GM23248 (cell line): Measurements from ENCODE around the gene EGF. TPM values are rescaled to one million over a fixed set of nuclear protein-coding genes. Genes with fewer than 3 reads are reported as not detected.
"Not testable (repeated sequence)": the region's sequence is repeated elsewhere in the genome, so short reads cannot be mapped to it uniquely, and the experiment has no call there.

Experiments
- DNase-seq: peaks from one replicate; pipeline ENCODE4 v3.0.0-alpha.2; 2015
- H2AFZ ChIP-seq: fragments of 200-600 bp; sonication (generic); 2 replicates; pipeline ENCODE4 v1.6.1; 2016; ENCODE audit warnings: antibody characterized with exemption
- H3F3A ChIP-seq: fragments of 200-600 bp; sonication (generic); 2 replicates; pipeline ENCODE4 v1.6.1; 2016; ENCODE audit warnings: mild to moderate bottlenecking, antibody characterized with exemption, mixed run types; ENCODE audit not compliant: insufficient read depth
- H3K27ac ChIP-seq: fragments of 200-600 bp; sonication (generic); 2 replicates; pipeline ENCODE4 v1.5.1; 2016; ENCODE audit warnings: mild to moderate bottlenecking
- H3K27me3 ChIP-seq: fragments of 200-600 bp; sonication (generic); replicated peaks from 2 replicates; pipeline ENCODE4 v1.6.1; 2016; ENCODE audit warnings: mild to moderate bottlenecking; ENCODE audit not compliant: insufficient read depth
- H3K36me3 ChIP-seq: fragments of 200-600 bp; sonication (generic); 2 replicates; pipeline ENCODE4 v1.6.1; 2016; ENCODE audit warnings: low read depth, mild to moderate bottlenecking
- H3K4me1 ChIP-seq: fragments of 200-600 bp; sonication (generic); 2 replicates; pipeline ENCODE4 v1.6.1; 2016; ENCODE audit warnings: mild to moderate bottlenecking; ENCODE audit not compliant: insufficient read depth
- H3K4me2 ChIP-seq: fragments of 200-600 bp; sonication (generic); one replicate; pipeline ENCODE4 v1.6.1; 2016; ENCODE audit warnings: mild to moderate bottlenecking; ENCODE audit not compliant: unreplicated experiment
- H3K4me3 ChIP-seq: fragments of 200-600 bp; sonication (generic); 2 replicates; pipeline ENCODE4 v1.5.1; 2016; ENCODE audit warnings: mild to moderate bottlenecking
- H3K79me2 ChIP-seq: fragments of 200-600 bp; sonication (generic); 2 replicates; pipeline ENCODE4 v1.6.1; 2016; ENCODE audit warnings: mild to moderate bottlenecking; ENCODE audit not compliant: insufficient read depth
- H3K9ac ChIP-seq: fragments of 200-600 bp; sonication (generic); 2 replicates; pipeline ENCODE4 v1.6.1; 2016; ENCODE audit warnings: mild to moderate bottlenecking
- H3K9me2 ChIP-seq: fragments of 200-600 bp; sonication (generic); 2 replicates; pipeline ENCODE4 v1.6.1; 2016; ENCODE audit warnings: mixed run types, mild to moderate bottlenecking, moderate library complexity; ENCODE audit not compliant: insufficient read depth
- H3K9me3 ChIP-seq: fragments of 200-600 bp; sonication (generic); one replicate; pipeline ENCODE4 v1.6.1; 2017; ENCODE audit warnings: low read depth
- H4K20me1 ChIP-seq: fragments of 200-600 bp; sonication (generic); 2 replicates; pipeline ENCODE4 v1.6.0; 2016; ENCODE audit not compliant: insufficient read depth
- EZH2 ChIP-seq: fragments of 200-600 bp; sonication (generic); IDR thresholded peaks from 2 replicates; pipeline ENCODE4 v1.6.1; 2018; ENCODE audit warnings: antibody characterized with exemption, mild to moderate bottlenecking; ENCODE audit not compliant: insufficient read depth, poor library complexity, severe bottlenecking
- EZH2phosphoT487 ChIP-seq: fragments of 200-600 bp; sonication (generic); IDR thresholded peaks from 2 replicates; pipeline ENCODE4 v1.6.1; 2018; ENCODE audit warnings: antibody characterized with exemption, moderate library complexity, mild to moderate bottlenecking, low read depth; ENCODE audit not compliant: insufficient read depth
- WGBS, 2 experiments: methylation state at CpG; one replicate each; pipeline ENCODE4 v1.1.6; 2015 to 2017; ENCODE audit warnings: low lambda C conversion rate in 2 of 2, low coverage in 1 of 2; ENCODE audit errors: missing lambda C conversion rate in 2 of 2; 5-methylcytosine and 5-hydroxymethylcytosine counted together
- in situ Hi-C: fragments of 300-500 bp; cut with MboI; formaldehyde crosslinking; loops from 2 replicates; pipeline ENCODE4 v1.15.0; 2020
- polyA plus RNA-seq: library from polyadenylated mRNA; unstranded; fragments of >200 nt; fragmentation: Nextera tagmentation; extraction: Ambion mirVana; gene quantifications from 2 replicates; pipeline ENCODE4 v1.2.1, GENCODE V29; 2016
- total RNA-seq: library from RNA; depleted of rRNA; stranded (reverse); fragments of >200 nt; shearing (Covaris generic); gene quantifications from 2 replicates; pipeline ENCODE4 v1.2.3, GENCODE V29; 2014

The EGF gene
- total and polyA plus RNA-seq, 2 experiments from 2014 or later = 0.43 TPM; not detected in 1

- no peak for TF ChIP-seq EZH2
- TF ChIP-seq EZH2phosphoT487 = no peak
- Histone ChIP-seq H4K20me1 (no peaks in the 10 kb centered on the region), H3K4me3 (no peak overlapping the region), H3K36me3 (no peaks in the 10 kb centered on the region), H3K27me3 (no peaks in the 10 kb centered on the region), H3K9ac (no peak overlapping the region), H3K79me2 (no peaks in the 10 kb centered on the region), H3K27ac (no peak overlapping the region), H3K4me2 (no peak overlapping the region), H3F3A (peaks cover 12% of the 10 kb centered on the region; the same call in 1 of the 2 replicates), H3K9me3 (no peaks in the 10 kb centered on the region), H2AFZ (no peak overlapping the region), H3K4me1 (peaks cover 7% of the 10 kb centered on the region), H3K9me2 (no peaks in the 10 kb centered on the region)
- 60 to 71% methylated on average over 2 of the region's 2 CpGs for WGBS, 2 experiments
- in situ Hi-C loops = no loop called here
- DNase-seq = no peak
These were observed 12.7 kb downstream of the EGF start for GRCh38 chr4:109925396-109925795.

- in situ Hi-C loops = no loop called here
- Histone ChIP-seq H3K9ac (no peak overlapping the region), H2AFZ (no peak overlapping the region), H3F3A (no peaks in the 10 kb centered on the region), H3K9me3 (no peaks in the 10 kb centered on the region), H3K36me3 (no peaks in the 10 kb centered on the region), H3K79me2 (no peaks in the 10 kb centered on the region), H3K27me3 (no peaks in the 10 kb centered on the region), H3K4me3 (no peak overlapping the region), H3K27ac (no peak overlapping the region), H3K4me1 (no peaks in the 10 kb centered on the region), H4K20me1 (no peaks in the 10 kb centered on the region), H3K4me2 (no peak overlapping the region), H3K9me2 (no peaks in the 10 kb centered on the region)
- no peak for DNase-seq
- 42 to 48% methylated on average over 4 of the region's 4 CpGs for WGBS, 2 experiments
- no peak for TF ChIP-seq EZH2phosphoT487
- TF ChIP-seq EZH2 = no peak
These were observed 15.8 kb downstream of the EGF start for GRCh38 chr4:109928327-109929045.

GRCh38 chr4:109930464-109930863 lies 17.8 kb downstream of the EGF start:
- no peaks in the 10 kb centered on the region for H3K36me3 ChIP-seq
- TF ChIP-seq EZH2phosphoT487 (no peak), EZH2 (no peak)
- DNase-seq = no peak
- no peak overlapping the region for H2AFZ ChIP-seq
- H3K4me3 ChIP-seq = no peak overlapping the region
- no peaks in the 10 kb centered on the region for H3K79me2 ChIP-seq
- no peaks in the 10 kb centered on the region for H3K9me3 ChIP-seq
- no peaks in the 10 kb centered on the region for H3K4me1 ChIP-seq
- H3K27ac ChIP-seq = no peak overlapping the region
- H3K9me2 ChIP-seq = no peaks in the 10 kb centered on the region
- in situ Hi-C loops = no loop called here
- no peak overlapping the region for H3K4me2 ChIP-seq
- no peaks in the 10 kb centered on the region for H3K27me3 ChIP-seq
- H3K9ac ChIP-seq = no peak overlapping the region
- H4K20me1 ChIP-seq = no peaks in the 10 kb centered on the region
- no peaks in the 10 kb centered on the region for H3F3A ChIP-seq

DNA sequence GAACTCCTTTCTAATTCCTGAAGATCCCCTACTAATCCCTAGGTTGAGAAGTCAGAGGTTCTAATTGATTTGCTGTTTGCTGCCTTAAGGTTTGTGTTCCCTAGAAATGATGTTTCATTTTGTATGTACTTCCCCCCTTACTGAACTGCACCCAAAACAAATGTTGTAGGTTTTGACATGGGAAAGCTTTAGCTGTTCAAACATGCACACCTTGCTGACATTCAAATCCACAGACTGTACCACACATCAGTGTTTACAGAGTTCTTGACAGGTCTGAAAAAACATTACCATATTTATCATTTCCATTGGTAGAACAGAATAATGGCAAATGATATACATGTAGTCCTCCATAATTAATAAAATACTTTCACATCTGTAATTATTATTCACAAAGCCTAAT lies 18.2 kb downstream of the EGF start:
- no peaks in the 10 kb centered on the region for H4K20me1 ChIP-seq
- H3F3A ChIP-seq = no peaks in the 10 kb centered on the region
- no peak overlapping the region for H3K9ac ChIP-seq
- H3K36me3 ChIP-seq = no peaks in the 10 kb centered on the region
- no peak overlapping the region for H3K27ac ChIP-seq
- H2AFZ ChIP-seq = no peak overlapping the region
- H3K9me3 ChIP-seq = no peaks in the 10 kb centered on the region
- TF ChIP-seq EZH2 (no peak), EZH2phosphoT487 (no peak)
- H3K9me2 ChIP-seq = no peaks in the 10 kb centered on the region
- H3K27me3 ChIP-seq = no peaks in the 10 kb centered on the region
- in situ Hi-C loops = no loop called here
- no peak overlapping the region for H3K4me3 ChIP-seq
- H3K4me1 ChIP-seq = no peaks in the 10 kb centered on the region
- DNase-seq = no peak
- no peaks in the 10 kb centered on the region for H3K79me2 ChIP-seq
- H3K4me2 ChIP-seq = no peak overlapping the region

GRCh38 chr4:109931318-109931717 lies 18.6 kb downstream of the EGF start:
- H4K20me1 ChIP-seq = no peaks in the 10 kb centered on the region
- in situ Hi-C loops = no loop called here
- H3K9me3 ChIP-seq = no peaks in the 10 kb centered on the region
- no peaks in the 10 kb centered on the region for H3K79me2 ChIP-seq
- TF ChIP-seq EZH2 (no peak), EZH2phosphoT487 (no peak)
- no peaks in the 10 kb centered on the region for H3K9me2 ChIP-seq
- no peak overlapping the region for H3K4me2 ChIP-seq
- H3K9ac ChIP-seq = no peak overlapping the region
- WGBS, 2 experiments = 74 to 87% methylated on average over 4 of the region's 4 CpGs
- no peaks in the 10 kb centered on the region for H3K4me1 ChIP-seq
- H3F3A ChIP-seq = no peaks in the 10 kb centered on the region
- H3K36me3 ChIP-seq = no peaks in the 10 kb centered on the region
- H3K4me3 ChIP-seq = no peak overlapping the region
- no peak overlapping the region for H2AFZ ChIP-seq
- no peaks in the 10 kb centered on the region for H3K27me3 ChIP-seq
- no peak overlapping the region for H3K27ac ChIP-seq
- no peak for DNase-seq

DNA sequence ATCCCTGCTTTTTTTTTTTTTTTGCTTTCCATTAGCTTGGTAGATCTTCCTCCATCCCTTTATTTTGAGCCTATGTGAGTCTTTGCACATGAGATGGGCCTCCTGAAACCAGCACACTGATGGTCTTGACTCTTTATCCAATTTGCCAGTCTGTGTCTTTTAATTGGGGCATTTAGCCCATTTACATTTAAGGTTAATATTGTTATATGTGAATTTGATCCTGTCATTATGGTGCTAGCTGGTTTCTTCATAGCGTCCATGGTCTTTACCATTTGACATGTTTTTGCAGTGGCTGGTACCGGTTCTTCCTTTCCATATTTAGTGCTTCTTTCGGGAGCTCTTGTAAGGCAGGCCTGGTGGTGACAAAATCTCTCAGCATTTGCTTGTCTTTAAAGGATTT lies 24.7 kb downstream of the EGF start:
- H3K9me3 ChIP-seq, H3K9ac ChIP-seq, H4K20me1 ChIP-seq, H3K27me3 ChIP-seq, H3K4me1 ChIP-seq, H3K4me3 ChIP-seq, H3K79me2 ChIP-seq, H3K4me2 ChIP-seq, H3K9me2 ChIP-seq, H2AFZ ChIP-seq, H3K36me3 ChIP-seq, H3F3A ChIP-seq, in situ Hi-C loops, DNase-seq, H3K27ac ChIP-seq: not testable (repeated sequence)
- 29 to 43% methylated on average over 3 of the region's 3 CpGs for WGBS, 2 experiments
